Measurements from ENCODE around the gene ZNRD2. TPM values are rescaled to one million over a fixed set of nuclear protein-coding genes. Genes with fewer than 3 reads are reported as not detected.

Gene ZNRD2
- total RNA-seq, 1 donor from 2014 or later = 45.1 TPM

- H3K4me3 Mint-ChIP-seq (ENCODE audit: unreplicated experiment) = no peak overlapping the region
- Histone ChIP-seq H3K79me2 (ENCODE audit: insufficient read depth, low read length) (no peaks in the 10 kb centered on the region), H3K4me3 (ENCODE audit: insufficient read depth, low read depth, low read length) (no peak overlapping the region), H3K9me3 (ENCODE audit: insufficient read depth, low read depth, low read length) (no peaks in the 10 kb centered on the region), H3K27ac (ENCODE audit: low read depth, low read length) (no peak overlapping the region), H3K4me2 (ENCODE audit: low read length) (no peak overlapping the region), H3K4me1 (ENCODE audit: insufficient read depth, low read length) (peaks cover 4% of the 10 kb centered on the region), H3K36me3 (ENCODE audit: insufficient read depth, low read length) (peaks cover 2% of the 10 kb centered on the region), H3K9ac (ENCODE audit: low read length) (no peak overlapping the region), H2AFZ (ENCODE audit: low read depth, low read length) (no peak overlapping the region), H4K20me1 (ENCODE audit: insufficient read depth, low read length) (peaks cover 3% of the 10 kb centered on the region), H3K27me3 (ENCODE audit: insufficient read depth, low read length) (no peaks in the 10 kb centered on the region)
- TF ChIP-seq EZH2 (IDR thresholded peaks at IDR 0.05; ENCODE audit: insufficient read depth, low read length) = no peak
- peak; percentile 61 for TF ChIP-seq CTCF (IDR thresholded peaks at IDR 0.05; ENCODE audit: insufficient read depth, low read depth, low read length)
- no peaks in the 10 kb centered on the region for H3K9me3 Mint-ChIP-seq (ENCODE audit: unreplicated experiment)
- peaks cover 10% of the 10 kb centered on the region for H3K27me3 Mint-ChIP-seq (ENCODE audit: low read depth, unreplicated experiment)
- DNase-seq (ENCODE audit: low read depth) (no peak), FAIRE-seq (no peak)
- no peaks in the 10 kb centered on the region for H3K4me1 Mint-ChIP-seq (ENCODE audit: low read depth, unreplicated experiment)
- no peak overlapping the region for H3K27ac Mint-ChIP-seq (ENCODE audit: unreplicated experiment)
- H3K36me3 Mint-ChIP-seq (ENCODE audit: low read depth, unreplicated experiment) = peaks cover under 1% of the 10 kb centered on the region
These were observed 23.5 kb downstream of the ZNRD2 start for GRCh38 chr11:65593518-65594414.

GRCh38 chr11:65595131-65595530 lies 24.9 kb downstream of the ZNRD2 start:
- peaks cover 4% of the 10 kb centered on the region for H3K36me3 Mint-ChIP-seq (ENCODE audit: low read depth, unreplicated experiment)

More at GRCh38 chr11:65595131-65595530, 24.9 kb downstream of the ZNRD2 start:
- H3K27ac Mint-ChIP-seq (ENCODE audit: unreplicated experiment) = no peak overlapping the region
- Histone ChIP-seq H3K4me2 (ENCODE audit: low read length) (no peak overlapping the region), H3K36me3 (ENCODE audit: insufficient read depth, low read length) (peaks cover 2% of the 10 kb centered on the region), H3K9me3 (ENCODE audit: insufficient read depth, low read depth, low read length) (no peaks in the 10 kb centered on the region), H4K20me1 (ENCODE audit: insufficient read depth, low read length) (peaks cover 3% of the 10 kb centered on the region), H3K27ac (ENCODE audit: low read depth, low read length) (no peak overlapping the region), H3K9ac (ENCODE audit: low read length) (no peak overlapping the region), H3K4me3 (ENCODE audit: insufficient read depth, low read depth, low read length) (no peak overlapping the region), H3K79me2 (ENCODE audit: insufficient read depth, low read length) (no peaks in the 10 kb centered on the region), H3K4me1 (ENCODE audit: insufficient read depth, low read length) (peaks cover 4% of the 10 kb centered on the region), H2AFZ (ENCODE audit: low read depth, low read length) (no peak overlapping the region), H3K27me3 (ENCODE audit: insufficient read depth, low read length) (no peaks in the 10 kb centered on the region)
- H3K4me3 Mint-ChIP-seq (ENCODE audit: unreplicated experiment) = no peak overlapping the region
- H3K4me1 Mint-ChIP-seq (ENCODE audit: low read depth, unreplicated experiment) = no peaks in the 10 kb centered on the region
- no peaks in the 10 kb centered on the region for H3K9me3 Mint-ChIP-seq (ENCODE audit: unreplicated experiment)
- peaks cover 7% of the 10 kb centered on the region for H3K27me3 Mint-ChIP-seq (ENCODE audit: low read depth, unreplicated experiment)
- FAIRE-seq (no peak), DNase-seq (ENCODE audit: low read depth) (no peak)
- TF ChIP-seq CTCF (IDR thresholded peaks at IDR 0.05; ENCODE audit: insufficient read depth, low read depth, low read length) (no peak), EZH2 (IDR thresholded peaks at IDR 0.05; ENCODE audit: insufficient read depth, low read length) (no peak)

All from astrocyte (in vitro differentiated cells and primary cell).